M059J (cell line): ENCODE results near the gene ENTHD1. TPM values are rescaled to one million over a fixed set of nuclear protein-coding genes. Genes with fewer than 3 reads are reported as not detected.
A peak's percentile ranks its signal among the peaks of the same experiment; 100 is the strongest.
"Not testable (repeated sequence)": the region's sequence is repeated elsewhere in the genome, so short reads cannot be mapped to it uniquely, and the experiment has no call there.

ENCODE experiments used
- DNase-seq: peaks from one replicate; pipeline ENCODE4 v3.0.0-alpha.2; 2012; ENCODE audit warnings: low read depth
- total RNA-seq: library from RNA; depleted of rRNA; stranded (reverse); fragments of >200 nt; shearing (Covaris generic); gene quantifications from 2 replicates; pipeline ENCODE4 v1.2.3, GENCODE V29; 2014

Gene ENTHD1
- total RNA-seq, 1 experiment from 2014 or later = not detected

GRCh38 chr22:39777716-39778454 is 115.7 kb downstream of the ENTHD1 start:
- no peak for DNase-seq

- DNase-seq = no peak
These were observed 117.1 kb downstream of the ENTHD1 start for GRCh38 chr22:39776295-39777009.

- peak; percentile 32 for DNase-seq
These were observed 119.5 kb downstream of the ENTHD1 start for GRCh38 chr22:39773976-39774539.

DNA sequence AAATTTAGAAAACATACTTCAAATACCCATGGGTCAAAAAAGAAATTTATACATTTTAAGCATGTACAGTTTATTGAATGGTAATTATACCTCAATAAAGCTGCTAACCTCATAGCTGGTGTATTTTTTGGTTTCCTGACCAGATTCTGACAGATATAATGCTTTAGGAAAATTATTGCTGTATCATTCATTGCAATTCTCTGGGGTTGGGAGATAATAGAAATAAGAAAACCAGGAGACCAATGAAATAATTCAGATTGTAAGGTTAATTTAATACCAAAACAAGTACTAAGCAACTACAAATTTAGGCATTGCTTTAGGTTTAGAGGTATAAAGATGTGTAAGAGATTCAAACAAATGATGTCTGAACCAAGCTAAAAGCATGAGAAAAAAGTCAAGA is 120.1 kb downstream of the ENTHD1 start:
- no peak for DNase-seq

- no peak for DNase-seq
These were observed 122.1 kb downstream of the ENTHD1 start for GRCh38 chr22:39771486-39771885.

DNA sequence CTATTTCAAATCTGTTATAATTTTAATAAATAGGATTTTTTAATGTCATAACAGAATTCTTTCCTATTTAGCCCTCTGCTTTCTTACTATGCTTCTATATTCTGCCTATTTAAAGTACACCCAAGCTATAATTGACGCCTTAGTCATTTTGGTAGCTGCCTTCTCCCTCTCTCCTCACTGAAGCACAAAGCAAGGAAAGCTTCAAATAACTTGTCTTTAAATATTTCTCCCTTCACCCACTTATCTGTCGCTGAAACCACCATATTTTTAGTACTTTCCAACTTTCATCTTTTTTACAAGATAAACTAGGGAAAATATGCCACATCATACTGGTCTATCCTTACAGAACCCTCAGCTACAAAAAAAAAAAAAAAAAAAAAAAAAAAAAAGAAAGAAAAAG is 127.9 kb downstream of the ENTHD1 start:
- DNase-seq = no peak

GRCh38 chr22:39765046-39765445 is 128.5 kb downstream of the ENTHD1 start:
- no peak for DNase-seq

GRCh38 chr22:39763276-39763675 is 130.3 kb downstream of the ENTHD1 start:
- DNase-seq = no peak

DNA sequence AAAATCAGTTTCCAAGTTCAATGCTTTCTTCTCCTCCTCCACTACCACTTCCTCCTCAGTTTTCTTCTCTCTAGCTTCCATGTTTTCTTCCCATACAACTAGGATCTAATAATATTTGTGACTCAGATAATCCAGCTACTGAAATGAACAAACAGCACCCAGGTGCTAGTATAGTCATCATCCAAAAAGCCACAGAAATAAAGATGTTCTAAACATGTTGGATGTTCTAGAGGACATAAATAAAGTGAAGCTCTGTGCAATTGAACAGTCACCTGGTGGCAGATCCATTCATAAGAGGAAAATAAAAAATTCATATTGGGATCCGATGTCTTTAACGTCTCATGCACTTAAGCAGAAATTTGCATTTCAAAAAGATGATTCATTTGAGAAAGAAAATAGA is 142.8 kb downstream of the ENTHD1 start:
- DNase-seq = no peak

DNA sequence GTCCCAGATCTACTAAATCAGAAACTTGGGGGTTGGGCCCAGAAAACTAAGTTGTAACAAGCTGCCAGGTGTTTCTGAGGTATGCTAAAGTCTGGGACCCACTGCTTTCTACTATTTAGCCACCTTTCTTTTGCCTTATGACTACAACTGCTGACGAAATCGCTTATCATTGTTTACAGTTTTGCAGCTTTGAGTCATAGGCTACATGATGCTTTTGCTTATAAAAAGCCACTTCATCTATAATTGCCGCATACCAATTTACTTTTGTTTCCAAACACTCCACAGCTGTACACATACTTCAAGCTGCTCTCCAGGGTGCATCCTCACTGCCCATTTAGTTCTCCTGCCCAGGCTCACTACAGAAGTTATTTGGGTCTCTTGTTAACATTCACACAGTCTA is 144.7 kb downstream of the ENTHD1 start:
- peak; percentile 62 for DNase-seq

DNA sequence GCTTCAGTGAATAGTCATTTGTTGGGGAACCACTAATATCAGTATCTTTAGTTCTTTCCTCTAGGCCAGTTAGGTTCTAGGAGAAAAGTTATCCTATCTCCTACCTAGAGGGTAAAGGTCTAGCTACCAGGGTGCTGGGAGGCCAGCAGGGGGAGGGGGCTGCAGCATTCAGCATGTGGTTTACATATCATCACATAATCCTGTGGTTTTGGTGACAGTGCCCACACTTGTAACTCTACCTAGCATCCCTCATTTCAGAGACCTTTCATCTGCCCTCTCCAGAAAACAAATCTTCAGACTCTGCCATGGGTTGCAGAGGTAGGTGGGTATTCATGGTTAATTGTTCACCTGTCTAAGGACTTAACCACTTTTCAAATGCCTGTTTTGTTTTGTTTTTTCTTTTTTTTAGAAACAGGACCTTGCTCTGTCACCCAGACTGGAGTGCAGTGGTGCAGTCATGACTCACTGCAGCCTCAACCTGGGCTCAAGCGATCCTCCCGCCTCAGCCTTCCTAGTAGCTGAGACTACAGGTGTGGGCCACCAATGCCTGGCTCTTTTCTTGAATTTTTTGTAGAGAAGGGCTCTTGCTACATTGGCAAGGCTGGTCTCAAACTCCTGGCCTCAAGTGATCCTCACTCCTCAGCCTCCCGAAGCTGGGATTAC is 146.8 kb downstream of the ENTHD1 start:
- DNase-seq = no peak

DNA sequence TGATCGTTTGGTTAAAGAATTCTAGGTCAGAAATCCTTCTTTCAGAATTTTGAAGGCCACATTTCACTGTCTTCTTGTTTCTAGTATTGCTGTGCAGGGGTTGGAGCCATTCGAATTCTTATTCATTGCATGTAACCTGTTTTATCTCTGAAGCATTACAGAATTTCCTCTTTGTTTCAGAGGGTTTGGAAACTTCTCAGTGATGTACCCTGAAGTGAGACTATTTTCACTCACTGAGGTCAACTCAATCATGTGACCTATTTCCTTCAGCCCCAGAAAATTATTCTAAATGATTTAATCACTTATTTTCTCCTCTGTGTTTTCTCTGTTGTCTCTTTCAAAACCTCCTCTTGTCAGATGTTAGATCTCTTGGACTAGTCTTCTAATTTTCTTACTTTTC is 147.8 kb downstream of the ENTHD1 start:
- no peak for DNase-seq

- DNase-seq = no peak
These were observed 149.2 kb downstream of the ENTHD1 start for GRCh38 chr22:39744353-39744752.

- no peak for DNase-seq
These were observed 149.6 kb downstream of the ENTHD1 start for GRCh38 chr22:39743935-39744334.

DNA sequence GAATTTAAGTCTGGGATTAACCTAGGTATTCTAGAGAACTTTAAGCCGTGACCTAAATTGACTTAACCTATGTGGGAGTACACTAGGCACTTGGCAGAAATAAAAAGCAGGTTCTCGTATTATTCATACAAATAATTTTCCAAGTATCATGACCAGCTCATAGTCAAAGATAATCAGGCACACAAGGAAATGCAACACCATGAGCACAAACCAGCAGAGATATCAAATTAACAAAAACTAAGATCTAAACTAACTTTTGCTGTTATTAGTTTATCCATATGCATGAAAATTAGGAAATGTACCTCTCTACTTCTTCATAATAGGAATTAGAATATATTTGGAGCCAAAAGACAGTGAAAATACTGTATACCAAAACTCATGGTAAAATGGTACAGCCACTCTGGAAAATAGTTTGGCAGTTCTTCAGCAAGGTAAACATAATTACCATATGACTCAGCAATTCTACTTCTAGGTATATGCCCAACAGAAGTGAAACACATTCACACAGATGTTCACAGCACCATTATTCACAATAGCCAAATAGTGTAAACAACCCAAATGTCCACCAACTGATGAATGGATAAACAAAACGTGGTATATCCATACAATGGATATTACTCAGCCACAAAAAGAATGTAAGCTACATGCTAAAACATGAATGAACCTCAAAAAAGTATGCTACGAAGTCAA is 154.1 kb downstream of the ENTHD1 start:
- DNase-seq = no peak

- DNase-seq = no peak
These were observed 154.8 kb downstream of the ENTHD1 start for GRCh38 chr22:39738746-39739145.

GRCh38 chr22:39735776-39736175 is 157.8 kb downstream of the ENTHD1 start:
- DNase-seq = no peak

- no peak for DNase-seq
These were observed 158.7 kb downstream of the ENTHD1 start for GRCh38 chr22:39734866-39735265.

DNA sequence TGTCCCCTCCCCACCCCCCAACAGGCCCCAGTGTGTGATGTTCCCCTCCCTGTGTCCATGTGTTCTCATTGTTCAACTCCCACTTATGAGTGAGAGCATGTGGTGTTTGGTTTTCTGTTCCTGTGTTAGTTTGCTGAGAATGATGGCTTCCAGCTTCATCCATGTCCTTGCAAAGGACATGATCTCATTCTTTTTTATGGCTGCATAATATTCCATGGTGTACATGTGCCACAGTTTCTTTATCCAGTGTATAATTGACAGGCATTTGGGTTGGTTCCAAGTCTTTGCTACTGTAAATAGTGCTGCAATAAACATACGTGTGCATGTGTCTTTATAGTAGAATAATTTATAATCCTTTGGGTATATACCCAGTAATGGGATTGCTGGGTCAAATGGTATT is 159.5 kb downstream of the ENTHD1 start:
- DNase-seq = not testable (repeated sequence)

- DNase-seq = no peak
These were observed 160.4 kb downstream of the ENTHD1 start for GRCh38 chr22:39733191-39733590.

DNA sequence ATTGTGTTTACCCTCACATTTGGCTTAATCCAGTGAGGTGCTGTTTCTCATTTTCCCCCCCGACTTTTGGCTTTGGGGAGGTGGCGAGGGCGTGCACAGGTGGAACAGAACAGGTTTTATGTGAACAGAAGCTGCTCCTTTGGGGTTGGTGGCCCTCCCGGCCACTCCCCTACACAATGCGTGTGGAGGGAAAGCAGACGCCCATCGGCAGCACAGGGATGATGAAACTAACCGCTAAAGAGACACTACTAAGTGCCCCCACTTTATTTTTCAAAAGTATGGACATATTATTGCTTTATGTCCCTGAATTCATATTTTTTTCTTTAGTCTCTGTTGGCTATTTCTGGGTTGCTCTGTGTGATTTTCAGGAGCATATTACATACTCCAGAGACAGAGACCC is 160.9 kb downstream of the ENTHD1 start:
- DNase-seq = no peak
